WI38 (cell line): Measurements from ENCODE around the gene NDUFC2.
A peak's percentile ranks its signal among the peaks of the same experiment; 100 is the strongest.
"Not testable (repeated sequence)": the region's sequence is repeated elsewhere in the genome, so short reads cannot be mapped to it uniquely, and the experiment has no call there.

Experiments used
- H3K4me3 ChIP-seq: 2 replicates; pipeline ENCODE4 v1.5.1; 2011; ENCODE audit warnings: low read depth, mild to moderate bottlenecking, control low read depth, low read length
- TF ChIP-seq, protein P1 (sequence below): IDR thresholded peaks from 2 replicates; pipeline ENCODE4 v1.5.1; 2012; ENCODE audit warnings: low read depth, mild to moderate bottlenecking, control low read depth, low read length

The NDUFC2 gene

DNA sequence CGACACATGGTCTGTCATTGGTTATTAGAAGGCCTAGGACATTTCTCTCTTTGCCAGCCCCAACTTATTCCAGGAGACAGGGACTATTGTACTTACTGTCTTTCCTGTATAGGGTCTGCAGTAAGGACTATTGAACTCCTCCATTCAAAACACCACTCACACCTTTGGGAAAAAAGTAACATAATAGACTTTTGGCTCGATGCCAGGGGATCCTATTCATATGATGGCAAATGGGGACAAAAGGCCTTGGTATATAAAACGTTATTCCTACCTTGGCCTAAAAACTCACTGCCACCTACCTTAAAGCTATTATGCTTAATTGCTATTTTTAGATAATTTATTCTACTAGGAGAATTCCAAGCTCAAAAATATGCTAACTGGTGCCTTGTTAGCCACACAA lies 6.3 kb upstream of the NDUFC2 start:
- no peak overlapping the region for H3K4me3 ChIP-seq
- TF ChIP-seq, protein P1, sequence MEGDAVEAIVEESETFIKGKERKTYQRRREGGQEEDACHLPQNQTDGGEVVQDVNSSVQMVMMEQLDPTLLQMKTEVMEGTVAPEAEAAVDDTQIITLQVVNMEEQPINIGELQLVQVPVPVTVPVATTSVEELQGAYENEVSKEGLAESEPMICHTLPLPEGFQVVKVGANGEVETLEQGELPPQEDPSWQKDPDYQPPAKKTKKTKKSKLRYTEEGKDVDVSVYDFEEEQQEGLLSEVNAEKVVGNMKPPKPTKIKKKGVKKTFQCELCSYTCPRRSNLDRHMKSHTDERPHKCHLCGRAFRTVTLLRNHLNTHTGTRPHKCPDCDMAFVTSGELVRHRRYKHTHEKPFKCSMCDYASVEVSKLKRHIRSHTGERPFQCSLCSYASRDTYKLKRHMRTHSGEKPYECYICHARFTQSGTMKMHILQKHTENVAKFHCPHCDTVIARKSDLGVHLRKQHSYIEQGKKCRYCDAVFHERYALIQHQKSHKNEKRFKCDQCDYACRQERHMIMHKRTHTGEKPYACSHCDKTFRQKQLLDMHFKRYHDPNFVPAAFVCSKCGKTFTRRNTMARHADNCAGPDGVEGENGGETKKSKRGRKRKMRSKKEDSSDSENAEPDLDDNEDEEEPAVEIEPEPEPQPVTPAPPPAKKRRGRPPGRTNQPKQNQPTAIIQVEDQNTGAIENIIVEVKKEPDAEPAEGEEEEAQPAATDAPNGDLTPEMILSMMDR, result no peak

DNA sequence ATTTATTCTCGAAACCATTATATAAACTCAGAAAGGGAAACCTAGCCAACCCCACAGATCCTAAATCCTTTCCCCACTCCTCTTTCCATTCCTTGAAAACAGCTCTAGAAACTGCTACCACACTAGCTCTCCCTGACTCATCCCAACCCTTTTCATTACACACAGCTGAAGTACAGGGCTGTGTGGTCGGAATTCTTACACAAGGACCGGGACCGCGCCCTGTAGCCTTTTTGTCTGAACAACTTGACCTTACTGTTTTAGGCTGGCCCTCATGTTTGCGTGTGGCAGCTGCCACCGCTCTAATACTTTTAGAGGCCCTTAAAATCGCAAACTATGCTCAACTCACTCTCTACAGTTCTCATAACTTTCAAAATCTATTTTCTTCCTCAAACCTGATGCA lies 4.8 kb upstream of the NDUFC2 start:
- H3K4me3 ChIP-seq, result not testable (repeated sequence)

DNA sequence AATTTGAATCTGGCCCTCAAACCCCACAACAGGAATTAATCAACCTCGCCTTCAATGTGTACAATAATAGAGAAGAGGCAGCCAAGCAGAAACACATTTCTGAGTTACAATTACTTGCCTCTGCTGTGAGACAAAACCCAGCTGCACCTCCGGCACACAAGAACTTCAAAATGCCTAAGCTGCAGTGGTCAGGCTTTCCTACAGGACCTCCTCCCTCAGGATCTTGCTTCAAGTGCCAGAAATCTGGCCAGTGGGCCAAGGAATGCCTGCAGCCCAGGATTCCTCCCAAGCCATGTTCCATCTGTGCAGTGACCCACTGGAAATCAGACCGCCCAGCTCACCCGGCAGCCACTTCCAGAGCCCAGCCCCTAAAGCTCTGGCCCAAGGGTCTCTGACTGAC lies 3.4 kb upstream of the NDUFC2 start:
- no peak overlapping the region for H3K4me3 ChIP-seq
- TF ChIP-seq, protein P1, result no peak

DNA sequence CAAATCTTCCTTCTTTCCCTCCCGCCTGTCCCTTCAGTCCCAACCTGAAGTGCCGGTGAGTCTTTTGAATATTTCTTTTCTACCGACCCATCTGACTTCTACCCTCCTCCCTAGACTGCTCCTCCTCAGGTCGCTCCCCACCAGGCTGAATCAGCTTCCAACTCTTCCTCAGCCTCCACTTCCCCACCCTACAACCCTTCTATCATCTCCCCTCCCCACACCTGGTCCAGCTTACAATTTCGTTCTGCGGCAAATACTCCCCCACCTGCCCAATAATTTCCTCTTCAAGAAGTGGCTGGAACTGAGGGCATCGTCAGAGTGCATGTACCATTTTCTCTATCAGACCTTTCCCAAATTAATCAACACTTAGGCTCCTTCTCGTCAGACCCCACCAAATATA lies 2.5 kb upstream of the NDUFC2 start:
- TF ChIP-seq, protein P1, result no peak
- H3K4me3 ChIP-seq, result no peak overlapping the region

DNA sequence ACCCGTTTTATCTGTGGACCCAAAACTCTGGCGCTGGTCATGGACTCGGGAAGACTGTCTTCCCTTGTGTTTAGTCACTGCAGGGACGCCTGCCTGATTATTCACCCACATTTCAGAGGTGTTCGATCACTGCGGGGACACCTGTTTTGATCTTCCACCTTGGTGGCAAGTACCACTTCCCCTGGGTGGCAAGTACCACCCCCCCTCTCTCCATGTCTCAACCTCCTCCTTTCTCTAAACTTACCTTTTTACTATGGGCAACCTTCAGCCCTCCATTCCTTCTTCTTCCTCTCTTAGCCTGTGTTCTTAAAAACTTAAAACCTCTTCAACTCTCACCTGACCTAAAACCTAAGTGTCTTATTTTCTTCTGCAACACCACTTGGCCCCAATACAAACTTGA lies 1.9 kb upstream of the NDUFC2 start:
- no peak overlapping the region for H3K4me3 ChIP-seq
- TF ChIP-seq, protein P1, result no peak

DNA sequence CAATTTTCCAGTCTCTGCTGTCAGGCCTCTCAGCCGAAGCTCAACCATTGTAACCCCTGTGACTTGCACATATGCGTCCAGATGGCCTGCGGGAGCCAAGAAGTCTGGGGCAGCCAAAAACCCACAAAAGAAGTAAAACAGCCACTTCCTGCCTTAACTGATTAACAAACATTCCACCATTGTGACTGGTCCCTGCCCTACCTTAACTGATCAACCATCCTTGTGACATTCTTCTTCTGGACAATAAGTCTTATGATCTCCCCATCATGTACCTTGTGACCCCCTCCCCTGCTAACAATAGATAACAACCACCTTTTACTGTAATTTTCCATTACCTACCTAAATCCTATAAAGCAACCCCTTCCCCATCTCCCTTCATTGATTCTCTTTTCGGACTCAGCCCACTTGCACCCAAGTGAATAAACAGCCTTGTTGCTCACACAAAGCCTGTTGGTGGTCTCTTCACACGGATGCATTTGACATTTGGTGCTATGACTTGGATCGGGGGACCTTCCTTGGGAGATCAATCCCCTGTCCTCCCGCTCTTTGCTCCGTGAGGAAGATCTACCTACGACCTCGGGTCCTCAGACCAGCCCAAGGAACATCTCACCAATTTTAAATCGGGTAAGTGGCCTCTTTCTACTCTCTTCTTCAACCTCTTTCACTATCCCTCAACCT lies 1.3 kb upstream of the NDUFC2 start:
- TF ChIP-seq, protein P1, result no peak
- no peak overlapping the region for H3K4me3 ChIP-seq

DNA sequence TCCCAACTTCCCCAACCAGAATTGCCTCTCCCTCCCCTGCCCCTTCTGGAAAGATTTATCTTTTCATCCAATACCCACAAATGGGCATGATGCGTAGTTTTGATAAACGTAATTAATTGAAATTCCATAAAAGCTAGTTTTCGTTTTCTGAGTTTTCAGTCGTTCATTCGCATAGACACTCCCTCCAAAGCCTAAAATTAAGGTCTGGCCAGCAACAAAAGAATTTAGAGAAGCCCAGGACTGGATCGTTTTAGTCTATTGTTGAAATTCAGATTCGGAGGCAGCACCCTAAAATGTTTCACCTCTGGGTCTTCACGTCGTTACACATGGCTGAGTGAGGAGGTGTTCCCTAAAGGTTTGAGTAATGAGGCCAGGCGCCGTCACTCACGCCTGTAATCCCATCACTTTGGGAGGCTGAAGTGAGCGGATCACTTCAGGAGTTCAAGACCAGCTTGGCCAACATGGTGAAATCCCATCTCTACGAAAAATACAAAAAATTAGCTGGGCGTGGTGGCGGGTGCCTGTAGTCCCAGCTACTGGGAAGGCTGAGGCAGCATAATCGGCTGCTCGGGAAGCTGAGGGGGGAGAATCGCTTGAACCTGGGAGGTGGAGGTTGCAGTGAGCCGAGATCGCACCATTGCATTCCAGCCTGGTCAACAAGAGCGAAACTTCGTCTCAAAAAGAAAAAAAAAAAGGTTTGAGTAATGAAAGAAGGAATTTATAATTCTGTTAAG lies 589 bp upstream of the NDUFC2 start:
- peak overlapping the region; percentile 79 for H3K4me3 ChIP-seq
- TF ChIP-seq, protein P1, result no peak
